Lower lobe of right lung (tissue), 2 donors: Measurements from ENCODE around the gene CLIC4. TPM values are rescaled to one million over a fixed set of nuclear protein-coding genes. Genes with fewer than 3 reads are reported as not detected.
"Not testable (repeated sequence)": the region's sequence is repeated elsewhere in the genome, so short reads cannot be mapped to it uniquely, and the experiment has no call there.

ENCODE experiments used
- ATAC-seq, 2 donors: fragments of 200-7000 bp; cut with Tn5 transposase; one replicate each; pipeline ENCODE4 v1.9.1; 2020 to 2022; ENCODE audit warnings: mild to moderate bottlenecking in 2 of 2, moderate library complexity in 2 of 2
- DNase-seq: peaks from one replicate; pipeline ENCODE4 v3.0.0-alpha.2; 2020
- H3K27ac ChIP-seq: fragments of 200-600 bp; one replicate; pipeline ENCODE4 v1.8.0; 2022
- H3K27me3 ChIP-seq: fragments of 200-600 bp; one replicate; pipeline ENCODE4 v1.8.0; 2022; ENCODE audit warnings: low read depth
- H3K36me3 ChIP-seq: fragments of 200-600 bp; one replicate; pipeline ENCODE4 v1.8.0; 2022; ENCODE audit warnings: mild to moderate bottlenecking
- H3K4me1 ChIP-seq: fragments of 200-600 bp; one replicate; pipeline ENCODE4 v1.8.0; 2022
- H3K4me3 ChIP-seq: fragments of 200-600 bp; one replicate; pipeline ENCODE4 v1.8.0; 2022; ENCODE audit warnings: mild to moderate bottlenecking
- H3K9me3 ChIP-seq: fragments of 200-600 bp; one replicate; pipeline ENCODE4 v1.8.0; 2022
- intact Hi-C: fragments of 100-400 bp; cut with DNase I; formaldehyde crosslinking; loops from one replicate; pipeline ENCODE4 v1.11.0; 2022
- total RNA-seq: library from RNA; stranded (reverse); fragmentation: NEBNext Ultra II Directional; extraction: Animal tissue kit (Norgen Biotek cat#: 25700); gene quantifications from one replicate; pipeline ENCODE4 v1.2.1, GENCODE V29; 2021
- TF ChIP-seq, protein P1 (sequence below): fragments of 200-600 bp; IDR thresholded peaks from one replicate; pipeline ENCODE4 v1.8.0; 2022; ENCODE audit warnings: antibody characterized with exemption, mild to moderate bottlenecking
- donor health status: DM: no; HTN: yes; CAD: no; lungs with severe emphysema.

Gene CLIC4
- total RNA-seq, 1 donor from 2014 or later = 169 TPM

DNA sequence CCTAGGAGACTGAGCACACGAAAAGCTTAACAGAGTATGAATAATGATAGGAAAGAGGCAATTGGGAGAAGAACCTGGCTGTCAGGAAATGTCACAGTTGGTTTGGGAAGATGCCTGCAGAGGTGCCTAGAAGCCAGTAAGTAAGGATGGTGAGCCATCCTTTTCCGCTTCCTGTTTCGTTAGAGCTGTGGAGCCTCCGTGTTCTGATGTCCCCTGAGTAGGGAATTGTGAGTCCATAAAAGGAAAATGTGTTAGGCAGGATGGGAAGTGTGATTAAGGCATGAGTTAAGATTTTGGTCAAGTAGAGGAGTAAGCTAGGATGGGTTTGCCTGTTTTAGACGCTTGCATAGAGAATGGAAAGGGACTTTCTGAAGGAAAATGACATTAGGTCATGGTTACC, 9.0 kb downstream of the CLIC4 start:
- no peak overlapping the region for H3K27ac ChIP-seq
- peak in 1 of 2 donors; percentile 32 for ATAC-seq
- no peak overlapping the region for H3K4me3 ChIP-seq
- no peak for DNase-seq
- TF ChIP-seq, protein P1, sequence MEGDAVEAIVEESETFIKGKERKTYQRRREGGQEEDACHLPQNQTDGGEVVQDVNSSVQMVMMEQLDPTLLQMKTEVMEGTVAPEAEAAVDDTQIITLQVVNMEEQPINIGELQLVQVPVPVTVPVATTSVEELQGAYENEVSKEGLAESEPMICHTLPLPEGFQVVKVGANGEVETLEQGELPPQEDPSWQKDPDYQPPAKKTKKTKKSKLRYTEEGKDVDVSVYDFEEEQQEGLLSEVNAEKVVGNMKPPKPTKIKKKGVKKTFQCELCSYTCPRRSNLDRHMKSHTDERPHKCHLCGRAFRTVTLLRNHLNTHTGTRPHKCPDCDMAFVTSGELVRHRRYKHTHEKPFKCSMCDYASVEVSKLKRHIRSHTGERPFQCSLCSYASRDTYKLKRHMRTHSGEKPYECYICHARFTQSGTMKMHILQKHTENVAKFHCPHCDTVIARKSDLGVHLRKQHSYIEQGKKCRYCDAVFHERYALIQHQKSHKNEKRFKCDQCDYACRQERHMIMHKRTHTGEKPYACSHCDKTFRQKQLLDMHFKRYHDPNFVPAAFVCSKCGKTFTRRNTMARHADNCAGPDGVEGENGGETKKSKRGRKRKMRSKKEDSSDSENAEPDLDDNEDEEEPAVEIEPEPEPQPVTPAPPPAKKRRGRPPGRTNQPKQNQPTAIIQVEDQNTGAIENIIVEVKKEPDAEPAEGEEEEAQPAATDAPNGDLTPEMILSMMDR = no peak
- no peaks in the 10 kb centered on the region for H3K36me3 ChIP-seq
- no peaks in the 10 kb centered on the region for H3K27me3 ChIP-seq
- no peaks in the 10 kb centered on the region for H3K9me3 ChIP-seq
- intact Hi-C loops = no loop called here
- peaks cover 57% of the 10 kb centered on the region for H3K4me1 ChIP-seq

DNA sequence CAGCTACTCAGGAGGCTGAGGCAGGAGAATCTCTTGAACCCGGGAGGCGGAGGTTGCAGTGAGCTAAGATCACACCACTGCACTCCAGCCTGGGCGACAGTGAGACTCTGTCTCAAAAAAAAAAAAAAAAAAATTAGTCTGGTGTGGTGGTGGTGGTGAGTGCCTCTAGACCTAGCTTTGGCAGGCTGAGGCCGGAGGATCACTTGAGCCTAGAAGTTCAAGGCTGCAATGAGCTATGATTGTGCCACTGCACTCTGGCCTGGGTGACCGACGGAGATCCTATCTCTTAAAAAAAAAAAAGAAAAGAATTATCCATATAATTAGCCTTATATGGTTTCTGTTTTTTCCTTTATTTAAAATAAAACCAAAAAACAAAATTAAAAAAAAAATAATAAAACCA, 10.1 kb downstream of the CLIC4 start:
- H3K9me3 ChIP-seq, H3K27ac ChIP-seq, H3K36me3 ChIP-seq, H3K27me3 ChIP-seq, DNase-seq, H3K4me3 ChIP-seq, ATAC-seq, intact Hi-C loops: not testable (repeated sequence)
- peaks cover 52% of the 10 kb centered on the region for H3K4me1 ChIP-seq

DNA sequence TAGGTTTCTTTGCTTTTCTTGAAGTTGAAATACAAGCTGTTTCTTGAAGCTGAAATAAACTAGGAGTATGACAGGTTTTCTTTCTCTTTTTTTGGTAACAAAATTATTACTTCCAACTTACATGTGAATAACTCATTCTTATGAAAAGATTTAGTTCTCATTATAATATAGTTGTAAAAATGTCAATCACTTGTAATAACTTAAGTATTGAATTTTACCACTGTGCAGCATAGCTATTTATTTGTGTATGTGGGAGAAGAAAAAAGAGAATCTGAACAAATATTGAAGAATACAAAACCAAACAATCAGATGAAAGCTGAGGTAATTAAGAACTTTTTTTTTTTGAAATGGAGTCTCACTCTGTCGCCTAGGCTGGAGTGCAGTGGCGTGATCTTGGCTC, 11.1 kb downstream of the CLIC4 start:
- TF ChIP-seq, protein P1 = no peak
- DNase-seq (no peak), ATAC-seq (no peak)
- Histone ChIP-seq H3K4me3 (no peak overlapping the region), H3K27me3 (no peaks in the 10 kb centered on the region), H3K36me3 (no peaks in the 10 kb centered on the region), H3K27ac (no peak overlapping the region), H3K4me1 (peaks cover 54% of the 10 kb centered on the region), H3K9me3 (no peaks in the 10 kb centered on the region)
- intact Hi-C loops = no loop called here

DNA sequence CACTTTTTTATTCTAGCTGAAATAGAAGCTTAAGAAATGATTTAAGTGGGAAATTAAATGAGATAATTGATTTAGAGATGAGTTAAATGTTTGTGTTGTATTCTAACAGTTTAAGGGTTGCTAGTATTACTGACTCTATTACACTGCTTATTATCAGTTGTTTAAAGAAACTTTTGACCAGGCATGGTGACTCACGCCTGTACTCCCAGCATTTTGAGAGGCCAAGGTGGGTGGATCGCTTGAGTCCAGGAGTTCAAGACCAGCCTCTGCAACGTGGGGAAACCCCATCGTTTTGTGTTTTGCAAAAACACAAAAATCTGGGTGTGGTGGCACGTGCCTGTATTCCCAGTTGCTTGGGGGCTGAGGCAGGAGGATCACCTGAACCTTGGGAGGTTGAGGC, 14.2 kb downstream of the CLIC4 start:
- intact Hi-C loops = no loop called here

DNA sequence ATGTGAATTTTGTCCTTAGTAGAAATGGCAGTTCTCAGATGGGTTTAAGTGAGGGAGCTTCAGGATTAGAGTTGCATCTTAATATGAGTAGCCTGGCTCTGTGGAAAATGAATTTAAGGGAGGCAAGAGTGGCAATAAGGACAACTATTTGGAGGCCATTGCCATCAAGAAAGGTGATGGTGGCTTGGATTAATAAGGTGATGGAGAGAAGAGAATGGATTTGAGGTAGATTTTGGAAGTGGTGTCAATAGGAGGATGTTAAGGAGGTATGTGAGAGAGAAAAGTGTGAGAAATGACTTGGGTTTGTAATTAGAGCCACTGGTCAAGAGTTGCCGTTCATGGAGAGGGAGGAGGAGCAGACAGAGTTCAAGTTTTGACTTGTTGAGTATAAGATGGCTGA, 16.3 kb downstream of the CLIC4 start:
- Histone ChIP-seq H3K27ac (no peak overlapping the region), H3K4me1 (peaks cover 66% of the 10 kb centered on the region), H3K27me3 (no peaks in the 10 kb centered on the region), H3K4me3 (no peak overlapping the region), H3K9me3 (no peaks in the 10 kb centered on the region), H3K36me3 (no peaks in the 10 kb centered on the region)
- intact Hi-C loops = no loop called here
- ATAC-seq = no peak
- TF ChIP-seq, protein P1 = no peak
- no peak for DNase-seq

More for the DNA sequence above, 14.2 kb downstream of the CLIC4 start:
- H3K4me1 ChIP-seq = peaks cover 51% of the 10 kb centered on the region
- H3K27me3 ChIP-seq = no peaks in the 10 kb centered on the region
- H3K4me3 ChIP-seq = no peak overlapping the region
- H3K36me3 ChIP-seq = no peaks in the 10 kb centered on the region
- H3K27ac ChIP-seq = no peak overlapping the region
- ATAC-seq = no peak
- H3K9me3 ChIP-seq = no peaks in the 10 kb centered on the region
- TF ChIP-seq, protein P1 = no peak
- DNase-seq = no peak

DNA sequence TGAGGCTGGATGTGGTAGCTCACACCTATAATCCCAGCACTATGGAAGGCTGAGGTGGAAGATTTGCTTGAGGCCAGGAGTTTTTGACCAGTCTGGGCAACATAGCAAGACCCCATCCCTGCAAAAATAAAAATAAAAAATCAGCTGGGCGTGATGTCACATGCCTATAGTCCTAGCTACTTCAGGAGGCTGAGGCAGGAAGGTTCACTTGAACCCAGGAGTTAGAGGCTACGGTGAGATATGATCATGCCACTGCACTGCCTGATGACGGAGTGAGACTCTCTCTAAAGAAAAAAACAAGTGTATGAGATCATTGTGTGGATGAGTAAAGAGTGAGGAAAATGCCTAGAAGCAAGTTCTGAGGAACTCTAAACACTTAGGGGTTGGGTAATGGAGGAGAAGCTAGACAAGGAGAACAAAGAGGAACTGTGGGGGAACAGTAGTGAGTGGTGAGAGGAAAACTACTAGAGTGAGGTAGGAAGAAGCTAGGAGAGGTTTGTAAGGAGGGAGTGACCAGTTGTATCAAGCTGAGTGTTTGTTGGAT, 17.0 kb downstream of the CLIC4 start:
- H3K27me3 ChIP-seq = no peaks in the 10 kb centered on the region
- H3K4me3 ChIP-seq = no peak overlapping the region
- intact Hi-C loops = no loop called here
- H3K9me3 ChIP-seq = no peaks in the 10 kb centered on the region
- H3K27ac ChIP-seq = peak overlapping the region; percentile 53
- DNase-seq = no peak
- peaks cover 66% of the 10 kb centered on the region for H3K4me1 ChIP-seq
- ATAC-seq = peak; percentile 76 to 88
- TF ChIP-seq, protein P1 = no peak
- no peaks in the 10 kb centered on the region for H3K36me3 ChIP-seq
